HG02623 (cell line): Measurements from ENCODE around the gene SBNO1.
A peak's percentile ranks its signal among the peaks of the same experiment; 100 is the strongest.
"Not testable (repeated sequence)": the region's sequence is repeated elsewhere in the genome, so short reads cannot be mapped to it uniquely, and the experiment has no call there.

ENCODE experiments used
- ATAC-seq: cut with Tn5 transposase; IDR thresholded peaks from one replicate; pipeline ENCODE4 v1.9.1; 2021; ENCODE audit warnings: moderate library complexity; ENCODE audit not compliant: unreplicated experiment

SBNO1 gene

DNA sequence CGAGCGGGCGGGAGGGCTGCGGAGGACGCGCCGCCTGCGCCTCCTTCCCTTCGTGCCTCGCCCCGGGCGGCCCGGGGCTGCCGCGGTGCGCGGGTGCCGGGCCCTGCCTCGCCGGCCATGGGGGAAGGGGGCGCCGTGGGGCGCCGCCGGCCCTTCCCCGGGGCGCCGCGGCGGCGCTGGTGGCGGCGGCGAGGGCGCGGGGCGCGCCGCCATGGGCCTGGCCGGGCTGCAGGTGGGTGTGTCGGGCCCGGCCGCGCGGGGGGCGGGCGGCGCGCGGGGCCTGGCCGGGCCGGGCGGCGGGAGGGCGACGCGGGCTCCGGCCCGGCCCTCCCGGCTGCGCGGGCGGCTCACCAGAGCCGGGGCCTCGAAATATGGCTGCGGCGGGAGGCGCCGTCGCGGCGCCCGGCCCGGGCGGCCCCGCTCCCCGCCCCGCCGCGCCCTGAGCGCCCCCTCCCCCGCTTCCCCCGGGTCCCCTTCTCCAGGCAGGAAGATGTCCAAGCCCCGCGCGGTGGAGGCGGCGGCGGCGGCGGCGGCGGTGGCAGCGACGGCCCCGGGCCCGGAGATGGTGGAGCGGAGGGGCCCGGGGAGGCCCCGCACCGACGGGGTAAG is 24.4 kb upstream of the SBNO1 start:
- ATAC-seq, result peak; percentile 20

DNA sequence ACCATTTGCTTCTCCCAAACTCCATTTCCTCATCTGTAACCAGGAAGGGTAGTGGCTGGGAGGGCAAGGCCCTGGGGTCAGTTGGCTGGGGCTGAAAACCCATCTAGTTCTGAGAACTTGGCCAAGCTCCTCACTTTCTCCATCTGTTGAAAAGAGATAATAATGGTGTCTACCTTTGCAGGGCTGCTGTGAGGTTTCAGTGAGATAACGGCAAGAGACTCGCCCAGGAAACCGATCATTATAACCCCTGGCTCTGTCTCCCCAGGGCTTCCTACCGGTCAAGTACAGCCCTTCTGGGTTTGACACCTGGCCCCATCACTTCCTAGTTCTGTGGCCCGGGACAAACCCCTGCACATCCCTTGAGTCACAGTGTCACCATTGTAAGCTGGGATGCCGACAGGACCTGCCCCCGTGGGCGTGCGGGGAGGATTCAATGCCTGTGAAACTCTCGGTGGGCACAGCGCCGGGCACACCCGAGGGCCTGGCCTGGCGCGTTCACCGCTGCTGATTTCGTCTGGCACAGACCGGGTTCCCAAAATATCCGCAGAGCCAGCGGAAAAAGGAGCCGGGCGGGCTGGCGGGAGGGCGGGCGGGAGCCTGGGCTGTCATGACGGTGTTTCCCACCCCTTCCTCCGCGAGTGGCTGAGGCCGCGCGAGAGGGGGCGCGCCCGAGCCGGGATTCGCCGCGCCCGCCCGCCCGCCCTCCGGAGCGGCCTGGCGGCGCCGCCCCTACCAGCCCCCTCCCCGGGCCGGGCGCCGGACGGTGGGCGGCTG is 23.7 kb upstream of the SBNO1 start:
- ATAC-seq, result peak; percentile 35

GRCh38 chr12:123387508-123388176 is 23.0 kb upstream of the SBNO1 start:
- no peak for ATAC-seq

GRCh38 chr12:123385536-123385935 is 20.9 kb upstream of the SBNO1 start:
- not testable (repeated sequence) for ATAC-seq

- ATAC-seq, result no peak
These were observed 20.3 kb upstream of the SBNO1 start for GRCh38 chr12:123384994-123385376.

DNA sequence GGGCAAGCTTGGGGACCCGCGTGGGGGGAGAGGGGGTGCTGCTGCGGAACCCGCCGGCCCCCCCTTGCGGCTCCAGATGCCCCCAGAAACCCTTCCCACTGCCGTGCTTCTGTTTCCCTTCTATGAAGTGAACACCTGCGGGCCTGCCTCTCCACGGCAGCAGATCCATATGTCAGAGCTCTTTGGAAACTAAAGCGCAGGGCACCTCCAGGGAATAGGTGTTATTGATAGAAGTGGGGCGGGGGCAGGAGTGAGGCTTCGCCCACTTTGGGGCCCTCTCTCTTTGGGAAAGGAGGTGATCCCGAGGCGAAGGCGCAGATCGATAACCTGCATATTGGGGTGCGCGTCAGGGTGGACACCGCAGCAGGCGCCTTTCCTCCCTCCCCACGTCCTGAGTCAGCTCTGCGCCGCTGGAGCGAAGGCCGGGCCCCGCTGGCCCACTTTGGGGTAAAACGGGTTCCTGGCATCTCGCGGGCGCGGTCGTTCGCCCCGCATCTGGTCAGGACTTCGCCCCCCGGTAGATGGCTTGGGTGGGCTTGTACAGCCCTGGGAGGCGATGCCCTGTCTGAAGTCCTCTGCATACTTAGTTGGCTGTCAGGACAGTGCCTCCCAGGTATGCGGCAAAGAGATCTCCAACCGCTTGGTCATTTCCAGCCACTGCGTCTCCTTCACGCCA is 19.8 kb upstream of the SBNO1 start:
- ATAC-seq, result no peak

GRCh38 chr12:123382684-123383083 is 18.0 kb upstream of the SBNO1 start:
- ATAC-seq, result no peak

DNA sequence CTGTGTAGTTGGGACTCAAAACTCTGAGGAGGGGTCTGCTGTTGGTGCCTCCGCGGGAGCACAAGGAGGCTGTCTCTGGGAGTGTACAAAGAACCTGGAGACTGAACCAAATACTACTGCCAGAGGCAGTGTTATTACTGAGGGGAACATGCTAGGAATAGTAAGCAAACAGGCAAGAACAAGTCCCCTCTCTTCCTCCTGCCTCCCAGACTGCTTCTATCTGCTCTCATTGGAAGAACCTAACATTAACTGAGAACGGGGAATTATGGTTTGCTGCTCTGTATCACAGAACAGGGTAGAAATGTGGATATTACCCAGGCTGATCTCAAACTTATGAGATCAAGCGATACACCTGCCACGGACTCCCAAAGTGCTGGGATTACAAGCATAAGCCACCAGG is 14.7 kb upstream of the SBNO1 start:
- no peak for ATAC-seq

DNA sequence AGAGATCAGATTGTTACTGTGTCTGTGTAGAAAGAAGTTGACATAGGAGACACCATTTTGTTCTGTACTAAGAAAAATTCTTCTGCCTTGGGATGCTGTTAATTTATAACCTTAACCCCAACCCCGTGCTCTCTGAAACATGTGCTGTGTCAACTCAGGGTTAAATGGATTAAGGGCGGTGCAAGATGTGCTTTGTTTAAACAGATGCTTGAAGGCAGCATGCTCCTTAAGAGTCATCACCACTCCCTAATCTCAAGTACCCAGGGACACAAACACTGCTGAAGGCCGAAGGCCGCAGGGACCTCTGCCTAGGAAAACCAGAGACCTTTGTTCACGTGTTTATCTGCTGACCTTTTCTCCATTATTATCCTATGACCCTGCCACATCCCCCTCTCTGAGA is 7.8 kb upstream of the SBNO1 start:
- ATAC-seq, result not testable (repeated sequence)

GRCh38 chr12:123371667-123372368 is 7.2 kb upstream of the SBNO1 start:
- ATAC-seq, result not testable (repeated sequence)

DNA sequence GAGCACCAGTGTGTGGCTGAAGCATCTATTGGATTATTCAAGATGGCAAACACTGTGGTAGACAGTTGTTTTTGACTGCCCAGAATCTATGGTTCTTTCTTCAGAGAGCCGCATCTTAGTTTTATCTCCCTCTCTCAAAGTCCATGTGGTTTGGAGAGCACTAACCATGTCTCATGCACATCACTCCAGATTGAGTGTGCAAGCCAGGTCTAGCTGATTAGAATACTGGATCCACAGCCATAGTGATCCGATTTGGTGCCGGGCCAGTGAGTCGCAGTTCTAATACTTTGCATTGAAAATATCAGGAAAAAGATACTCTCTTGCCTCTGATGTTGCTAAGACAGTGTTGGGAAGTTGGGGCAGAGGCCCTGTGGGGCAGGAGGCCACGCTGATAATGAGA is 4.6 kb upstream of the SBNO1 start:
- no peak for ATAC-seq

GRCh38 chr12:123368431-123368830 is 3.8 kb upstream of the SBNO1 start:
- ATAC-seq, result not testable (repeated sequence)

DNA sequence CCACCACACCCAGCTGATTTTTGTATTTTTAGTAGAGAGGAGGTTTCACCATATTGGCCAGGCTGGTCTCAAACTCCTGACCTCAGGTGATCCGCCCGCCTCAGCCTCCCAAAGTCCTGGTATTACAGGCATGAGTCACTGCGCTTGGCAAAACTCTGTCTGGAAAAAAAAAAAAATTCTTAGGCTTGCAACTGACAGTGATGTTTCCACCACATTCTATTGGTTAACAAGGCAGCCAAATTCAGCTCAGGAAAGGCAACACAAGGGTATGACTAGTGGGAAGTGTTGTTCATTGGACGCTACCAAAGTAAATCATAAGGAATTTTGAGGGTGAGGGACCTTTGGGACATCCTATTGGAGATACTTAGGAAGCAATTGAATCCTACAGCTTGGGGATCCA is 2.9 kb upstream of the SBNO1 start:
- no peak for ATAC-seq

DNA sequence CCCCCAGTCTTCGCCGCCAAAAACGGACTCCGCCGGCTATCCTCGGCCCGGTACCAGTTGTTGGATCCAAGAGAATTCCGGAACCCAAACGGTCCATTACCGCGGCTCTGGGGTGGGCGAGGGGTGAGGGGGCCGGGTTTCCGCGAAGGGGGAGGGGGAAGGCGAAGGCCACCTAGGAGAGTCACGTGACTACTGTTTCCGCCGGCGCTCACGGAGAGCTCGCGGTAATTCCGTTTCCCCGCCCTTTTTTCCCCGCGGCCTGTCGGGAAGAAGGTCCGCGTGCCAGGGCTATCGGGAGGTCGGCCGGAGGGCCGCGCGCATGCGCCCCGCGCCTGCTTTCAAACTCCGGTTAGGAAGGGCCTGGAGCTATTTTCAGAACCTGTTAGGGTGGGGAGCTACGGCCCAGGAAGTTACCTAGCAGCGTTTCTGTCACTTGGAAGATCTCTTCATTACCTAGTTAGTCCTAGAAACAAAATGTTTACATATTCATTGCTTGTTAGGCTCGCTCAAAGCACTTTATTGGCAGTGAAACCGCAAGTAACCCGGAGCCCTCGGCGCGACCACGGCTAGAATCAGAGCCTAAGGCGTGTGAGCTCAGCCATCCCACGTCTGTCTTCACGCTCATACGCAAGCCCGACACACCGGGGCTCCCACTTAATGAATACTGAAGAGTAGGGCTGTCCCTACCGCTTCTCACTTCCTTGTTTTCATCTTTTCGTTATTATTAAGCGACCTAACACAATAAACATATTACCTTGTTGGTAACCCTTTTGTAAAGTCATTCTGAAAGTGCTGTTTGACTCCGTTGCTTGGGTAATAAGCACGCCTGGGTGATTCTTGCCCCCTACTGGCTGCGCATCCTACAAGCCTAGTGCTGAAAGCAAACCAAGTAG is 624 bp upstream of the SBNO1 start:
- peak; percentile 50 for ATAC-seq

- peak; percentile 8 for ATAC-seq
These were observed 711 bp downstream of the SBNO1 start for GRCh38 chr12:123363740-123364531.

GRCh38 chr12:123363390-123363739 is 1.3 kb downstream of the SBNO1 start:
- no peak for ATAC-seq

DNA sequence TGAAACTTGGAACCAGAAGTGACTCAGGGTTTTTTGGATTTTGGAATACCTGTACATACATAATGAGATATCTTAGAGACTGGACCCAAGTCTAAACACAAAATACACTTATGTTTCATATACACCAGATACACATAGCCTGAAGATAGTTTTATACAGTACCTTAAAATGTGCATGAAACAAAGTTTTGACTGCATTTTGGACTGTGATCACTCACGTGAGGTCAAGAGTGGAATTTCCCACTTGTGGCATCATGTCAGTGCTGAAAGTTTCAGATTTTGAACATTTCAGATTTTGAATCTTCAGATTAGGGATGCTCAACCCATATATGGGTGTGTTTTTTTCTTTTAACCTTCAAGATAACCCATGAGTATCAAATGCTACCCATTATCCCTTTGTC is 6.6 kb downstream of the SBNO1 start:
- ATAC-seq, result no peak

GRCh38 chr12:123356159-123356670 is 8.4 kb downstream of the SBNO1 start:
- no peak for ATAC-seq

- no peak for ATAC-seq
These were observed 10.0 kb downstream of the SBNO1 start for GRCh38 chr12:123354600-123354999.
